ENCODE measurements around the gene GAS2L1.
A peak's percentile ranks its signal among the peaks of the same experiment; 100 is the strongest.

- TF ChIP-seq POLR2A (IDR thresholded peaks at IDR 0.05; ENCODE audit: low read depth, low read length) (peak; percentile 85), POLR2AphosphoS5 (IDR thresholded peaks at IDR 0.05; ENCODE audit: low read depth, low read length) (peak; percentile 96)
Measured at GRCh38 chr22:29300807-29301601, 5.4 kb upstream of the GAS2L1 start.

Measured in GM12892 (cell line).